Measurements from ENCODE around the gene NECAP2. TPM values are rescaled to one million over a fixed set of nuclear protein-coding genes. Genes with fewer than 3 reads are reported as not detected.

Gene NECAP2
- polyA plus RNA-seq (2013, experiment 1 of 2; ENCODE audit: insufficient read length), result 58.4 TPM
- polyA plus RNA-seq (2013, experiment 2 of 2; ENCODE audit: insufficient read length), result 59.4 TPM

GRCh38 chr1:16440470-16441281, at the start of gene NECAP2:
TSS of gene NECAP2 (plus strand) at chr1:16440724. CDS start at chr1:16440762, 38 bp downstream.
- peak; percentile 90 for DNase-seq

- DNase-seq, result no peak
These were observed 49.1 kb upstream of the NECAP2 start for GRCh38 chr1:16391411-16391810.

GRCh38 chr1:16392740-16393569, 47.6 kb upstream of the NECAP2 start:
- no peak for DNase-seq

- DNase-seq, result no peak
These were observed 46.7 kb upstream of the NECAP2 start for GRCh38 chr1:16393570-16394521.

GRCh38 chr1:16394977-16395376, 45.5 kb upstream of the NECAP2 start:
- DNase-seq, result no peak

GRCh38 chr1:16396591-16396990, 43.9 kb upstream of the NECAP2 start:
- peak; percentile 72 for DNase-seq

- no peak for DNase-seq
These were observed 43.4 kb upstream of the NECAP2 start for GRCh38 chr1:16397120-16397519.

- no peak for DNase-seq
These were observed 42.1 kb upstream of the NECAP2 start for GRCh38 chr1:16398371-16398953.

GRCh38 chr1:16402742-16403141, 37.8 kb upstream of the NECAP2 start:
- no peak for DNase-seq

GRCh38 chr1:16405441-16405840, 35.1 kb upstream of the NECAP2 start:
- no peak for DNase-seq

GRCh38 chr1:16406868-16407267, 33.7 kb upstream of the NECAP2 start:
- DNase-seq, result no peak

GRCh38 chr1:16409536-16410152, 30.9 kb upstream of the NECAP2 start:
- no peak for DNase-seq

GRCh38 chr1:16410803-16411202, 29.7 kb upstream of the NECAP2 start:
- no peak for DNase-seq

- no peak for DNase-seq
These were observed 27.3 kb upstream of the NECAP2 start for GRCh38 chr1:16413191-16413590.

- no peak for DNase-seq
These were observed 21.6 kb upstream of the NECAP2 start for GRCh38 chr1:16418823-16419425.

- no peak for DNase-seq
These were observed 20.0 kb upstream of the NECAP2 start for GRCh38 chr1:16420424-16421118.

GRCh38 chr1:16421201-16421600, 19.3 kb upstream of the NECAP2 start:
- no peak for DNase-seq

- no peak for DNase-seq
These were observed 18.5 kb upstream of the NECAP2 start for GRCh38 chr1:16422041-16422440.

GRCh38 chr1:16425125-16426025, 15.1 kb upstream of the NECAP2 start:
- no peak for DNase-seq
